ENCODE data around the gene METTL21C.

METTL21C gene

GRCh38 chr13:102690883-102691282, 4.0 kb downstream of the METTL21C start:
- TF ChIP-seq TOX (CRISPR knock-in tag; IDR thresholded peaks at IDR 0.05; ENCODE audit: borderline replicate concordance) (no peak), PATZ1 (CRISPR knock-in tag; IDR thresholded peaks at IDR 0.05; ENCODE audit: borderline replicate concordance) (no peak), ZFP3 (CRISPR knock-in tag; IDR thresholded peaks at IDR 0.05) (no peak), OSR1 (CRISPR knock-in tag; IDR thresholded peaks at IDR 0.05) (no peak)

GRCh38 chr13:102688306-102688973, 6.4 kb downstream of the METTL21C start:
- TF ChIP-seq, protein P1, sequence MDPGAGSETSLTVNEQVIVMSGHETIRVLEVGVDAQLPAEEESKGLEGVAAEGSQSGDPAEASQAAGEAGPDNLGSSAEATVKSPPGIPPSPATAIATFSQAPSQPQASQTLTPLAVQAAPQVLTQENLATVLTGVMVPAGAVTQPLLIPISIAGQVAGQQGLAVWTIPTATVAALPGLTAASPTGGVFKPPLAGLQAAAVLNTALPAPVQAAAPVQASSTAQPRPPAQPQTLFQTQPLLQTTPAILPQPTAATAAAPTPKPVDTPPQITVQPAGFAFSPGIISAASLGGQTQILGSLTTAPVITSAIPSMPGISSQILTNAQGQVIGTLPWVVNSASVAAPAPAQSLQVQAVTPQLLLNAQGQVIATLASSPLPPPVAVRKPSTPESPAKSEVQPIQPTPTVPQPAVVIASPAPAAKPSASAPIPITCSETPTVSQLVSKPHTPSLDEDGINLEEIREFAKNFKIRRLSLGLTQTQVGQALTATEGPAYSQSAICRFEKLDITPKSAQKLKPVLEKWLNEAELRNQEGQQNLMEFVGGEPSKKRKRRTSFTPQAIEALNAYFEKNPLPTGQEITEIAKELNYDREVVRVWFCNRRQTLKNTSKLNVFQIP (CRISPR knock-in tag; IDR thresholded peaks at IDR 0.05; ENCODE audit: borderline replicate concordance, low read depth), result no peak
- TF ChIP-seq CSDC2 (CRISPR knock-in tag; IDR thresholded peaks at IDR 0.05), result no peak
- TF ChIP-seq TSHZ2 (CRISPR knock-in tag; IDR thresholded peaks at IDR 0.05), result no peak
- TF ChIP-seq, protein P2, sequence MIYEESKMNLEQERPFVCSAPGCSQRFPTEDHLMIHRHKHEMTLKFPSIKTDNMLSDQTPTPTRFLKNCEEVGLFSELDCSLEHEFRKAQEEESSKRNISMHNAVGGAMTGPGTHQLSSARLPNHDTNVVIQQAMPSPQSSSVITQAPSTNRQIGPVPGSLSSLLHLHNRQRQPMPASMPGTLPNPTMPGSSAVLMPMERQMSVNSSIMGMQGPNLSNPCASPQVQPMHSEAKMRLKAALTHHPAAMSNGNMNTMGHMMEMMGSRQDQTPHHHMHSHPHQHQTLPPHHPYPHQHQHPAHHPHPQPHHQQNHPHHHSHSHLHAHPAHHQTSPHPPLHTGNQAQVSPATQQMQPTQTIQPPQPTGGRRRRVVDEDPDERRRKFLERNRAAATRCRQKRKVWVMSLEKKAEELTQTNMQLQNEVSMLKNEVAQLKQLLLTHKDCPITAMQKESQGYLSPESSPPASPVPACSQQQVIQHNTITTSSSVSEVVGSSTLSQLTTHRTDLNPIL (CRISPR knock-in tag; IDR thresholded peaks at IDR 0.05; ENCODE audit: low read depth), result no peak
- no peak for TF ChIP-seq ZFP3 (CRISPR knock-in tag; IDR thresholded peaks at IDR 0.05)
- no peak for TF ChIP-seq PATZ1 (CRISPR knock-in tag; IDR thresholded peaks at IDR 0.05; ENCODE audit: borderline replicate concordance)
- TF ChIP-seq ARNTL (CRISPR knock-in tag; IDR thresholded peaks at IDR 0.05; ENCODE audit: borderline replicate concordance, low read depth), result no peak
- no peak for TF ChIP-seq OSR1 (CRISPR knock-in tag; IDR thresholded peaks at IDR 0.05)
- no peak for TF ChIP-seq ZC3H10 (CRISPR knock-in tag; IDR thresholded peaks at IDR 0.05)
- no peak for TF ChIP-seq RARB (CRISPR knock-in tag; IDR thresholded peaks at IDR 0.05)
- no peak for TF ChIP-seq ISL1 (CRISPR knock-in tag; IDR thresholded peaks at IDR 0.05)
- no peak for TF ChIP-seq SNAI2 (CRISPR knock-in tag; IDR thresholded peaks at IDR 0.05)
- no peak for TF ChIP-seq ZNF8 (CRISPR knock-in tag; IDR thresholded peaks at IDR 0.05)
- no peak for ATAC-seq

More at GRCh38 chr13:102690883-102691282, 4.0 kb downstream of the METTL21C start:
- no peak for ATAC-seq

GRCh38 chr13:102687520-102687919, 7.3 kb downstream of the METTL21C start:
- no peak for ATAC-seq
- no peak for TF ChIP-seq ARNTL (CRISPR knock-in tag; IDR thresholded peaks at IDR 0.05; ENCODE audit: borderline replicate concordance, low read depth)
- TF ChIP-seq ZNF70 (CRISPR knock-in tag; IDR thresholded peaks at IDR 0.05), result no peak
- no peak for TF ChIP-seq BACH2 (CRISPR knock-in tag; IDR thresholded peaks at IDR 0.05; ENCODE audit: borderline replicate concordance)

DNA sequence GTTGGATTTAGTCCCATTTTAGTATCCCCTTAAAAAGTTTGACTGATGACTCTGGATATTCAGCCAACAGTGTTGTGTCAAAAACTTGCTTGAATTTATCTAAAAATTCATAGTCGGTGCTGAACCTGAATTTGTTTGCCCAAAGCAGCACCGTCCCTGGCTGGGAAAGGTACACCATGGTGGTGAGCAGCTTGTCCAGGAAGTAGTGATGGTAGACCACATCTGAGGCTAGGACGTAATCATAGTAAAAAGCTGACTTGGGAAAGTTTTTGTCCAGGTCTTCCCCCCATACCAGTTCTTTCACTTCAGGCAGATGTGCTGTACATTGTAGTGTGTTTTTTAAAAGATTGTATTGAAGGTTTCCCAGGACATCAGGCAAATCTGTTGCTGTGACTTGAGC, 8.8 kb downstream of the METTL21C start:
- no peak for ATAC-seq
- TF ChIP-seq ZFP3 (CRISPR knock-in tag; IDR thresholded peaks at IDR 0.05) (no peak), ISL1 (CRISPR knock-in tag; IDR thresholded peaks at IDR 0.05) (no peak), CSDC2 (CRISPR knock-in tag; IDR thresholded peaks at IDR 0.05) (no peak), TOX (CRISPR knock-in tag; IDR thresholded peaks at IDR 0.05; ENCODE audit: borderline replicate concordance) (no peak), PATZ1 (CRISPR knock-in tag; IDR thresholded peaks at IDR 0.05; ENCODE audit: borderline replicate concordance) (no peak), ZNF8 (CRISPR knock-in tag; IDR thresholded peaks at IDR 0.05) (no peak), ARNTL (CRISPR knock-in tag; IDR thresholded peaks at IDR 0.05; ENCODE audit: borderline replicate concordance, low read depth) (no peak)
- TF ChIP-seq, protein P1 (CRISPR knock-in tag; IDR thresholded peaks at IDR 0.05; ENCODE audit: borderline replicate concordance, low read depth), result no peak
- TF ChIP-seq, protein P2 (CRISPR knock-in tag; IDR thresholded peaks at IDR 0.05; ENCODE audit: low read depth), result no peak

Data from SK-N-SH treated with all-trans-retinoic acid at 6 μM for 48 hours (cell line).